Spleen (tissue), 11 donors: Measurements from ENCODE around the gene NCBP2L. TPM values are rescaled to one million over a fixed set of nuclear protein-coding genes. Genes with fewer than 3 reads are reported as not detected.

ENCODE experiments used
- DNase-seq: peaks from one replicate; pipeline ENCODE4 v3.0.0-alpha.2; 2020
- H3K27ac ChIP-seq, 8 donors: fragments of 200-600 bp; sonication (generic) in 7 of 8; 1 replicate in 4 of 8; 2 replicates in 4 of 8; pipeline versions ENCODE4 v1.5.0 to v1.8.0; 2016 to 2021; ENCODE audit warnings: inconsistent platforms in 4 of 8, mild to moderate bottlenecking in 4 of 8, moderate library complexity in 1 of 8
- H3K27me3 ChIP-seq, 7 donors: fragments of 200-600 bp; sonication (generic) in 6 of 7; replicated peaks in 1 of 7; 1 replicate in 4 of 7; 2 replicates in 3 of 7; pipeline versions ENCODE4 v1.5.0 to v1.8.0; 2016 to 2021; ENCODE audit warnings: inconsistent platforms in 3 of 7, mild to moderate bottlenecking in 1 of 7
- H3K36me3 ChIP-seq, 6 donors: fragments of 200-600 bp; sonication (generic) in 5 of 6; 1 replicate in 4 of 6; 2 replicates in 2 of 6; pipeline versions ENCODE4 v1.5.0 to v1.8.0; 2016 to 2021; ENCODE audit warnings: inconsistent platforms in 2 of 6
- H3K4me1 ChIP-seq, 6 donors: fragments of 200-600 bp; sonication (generic) in 5 of 6; 1 replicate in 3 of 6; 2 replicates in 3 of 6; pipeline versions ENCODE4 v1.5.0 to v1.8.0; 2016 to 2021; ENCODE audit warnings: inconsistent platforms in 3 of 6
- H3K4me3 ChIP-seq, 8 donors: fragments of 200-600 bp; sonication (generic) in 7 of 8; 1 replicate in 4 of 8; 2 replicates in 4 of 8; pipeline versions ENCODE4 v1.5.0 to v1.8.0; 2016 to 2021; ENCODE audit warnings: inconsistent platforms in 4 of 8, mild to moderate bottlenecking in 4 of 8, moderate library complexity in 2 of 8
- H3K9me3 ChIP-seq, 8 donors: fragments of 200-600 bp; sonication (generic) in 7 of 8; 1 replicate in 4 of 8; 2 replicates in 4 of 8; pipeline versions ENCODE4 v1.5.0 to v1.8.0; 2016 to 2021; ENCODE audit warnings: inconsistent platforms in 4 of 8
- POLR2A ChIP-seq, 3 donors: fragments of 450-650 bp; IDR thresholded peaks; one replicate each; pipeline ENCODE4 v1.5.1; 2017; ENCODE audit warnings: antibody characterized with exemption in 3 of 3, mild to moderate bottlenecking in 1 of 3
- POLR2AphosphoS5 ChIP-seq, 3 donors: sonication (generic); formaldehyde crosslinking; IDR thresholded peaks; one replicate each; pipeline ENCODE4 v1.5.1; 2017; ENCODE audit warnings: antibody characterized with exemption in 3 of 3
- WGBS, 5 donors: extraction: QIAGEN DNeasy Blood & Tissue Kit in 3 of 5; methylation state at CpG; one replicate each; pipeline versions ENCODE4 v1.1.5 to v1.1.7; 2013 to 2018; 5-methylcytosine and 5-hydroxymethylcytosine counted together
- intact Hi-C: fragments of 100-400 bp; cut with DNase I; formaldehyde crosslinking; loops from one replicate; pipeline ENCODE4 v1.15.0; 2023; ENCODE audit warnings: low total_unique reads
- polyA plus RNA-seq, 3 donors: library from polyadenylated mRNA; stranded (reverse); fragments of 200-250 nt; gene quantifications; one replicate each; pipeline ENCODE4 v1.2.1, GENCODE V29; 2013
- total RNA-seq, 7 donors: library from RNA; depleted of rRNA in 3 of 7; stranded (reverse); fragments of >200 nt in 3 of 7; fragmentation: NEBNext Ultra II Directional in 4 of 7; extraction: Animal tissue kit (Norgen Biotek cat#: 25700) in 4 of 7; gene quantifications; one replicate each; pipeline versions ENCODE4 v1.1.0 to v1.2.1, GENCODE V29; 2016 to 2021
- TF ChIP-seq, protein P1 (sequence below), 11 experiments: fragments of 200-600 bp in 7 of 11; fragments of 450-650 bp in 4 of 11; sonication (generic) in 4 of 11; IDR thresholded peaks in 8 of 11; conservative IDR thresholded peaks in 3 of 11; 1 replicate in 7 of 11; 2 replicates in 4 of 11; pipeline versions ENCODE4 v1.4.0 to v1.8.0; 2016 to 2021; ENCODE audit warnings: antibody characterized with exemption in 11 of 11, inconsistent platforms in 4 of 11, mild to moderate bottlenecking in 1 of 11
- donor health status: healthy with polysubstance abuse.
- donor health status: DM: no; HTN: no; CAD: no; lungs with moderate emphysema.
- donor health status: DM: no; HTN: no; CAD: no.
- donor health status: Bipolar disorder and iron deficiency.
- donor health status: healthy.
- donor health status: DM: no; HTN: no; CAD: no.
- donor health status: DM: yes; HTN: yes; CAD: no.

The NCBP2L gene
- total and polyA plus RNA-seq, 10 donors: 0.03 to 0.06 TPM; not detected in 8

DNA sequence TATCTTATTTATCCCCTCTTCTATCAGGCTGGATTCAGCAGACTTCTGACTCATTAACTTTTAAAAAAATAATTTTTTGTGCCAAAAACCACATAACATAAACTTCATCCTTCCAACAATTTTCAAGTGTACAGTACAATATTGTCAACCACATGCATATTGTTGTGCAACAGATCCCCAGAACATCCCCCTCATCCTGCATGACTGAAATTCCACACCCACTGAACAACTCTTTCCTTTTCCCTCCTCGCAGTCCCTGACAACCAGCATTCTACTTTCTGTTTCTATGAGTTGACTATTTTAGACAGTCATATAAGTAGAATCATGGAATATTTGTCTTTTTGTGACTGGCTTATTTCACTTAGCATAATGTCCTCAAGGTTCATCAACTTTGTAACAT is 45.9 kb downstream of the NCBP2L start:
- WGBS, 5 donors: 7 to 41% (median 12%) methylated on average over 1 of the region's 1 CpG
- peaks cover 0 to 8% (median 0%) of the 10 kb centered on the region in 6 donors for H3K4me1 ChIP-seq
- TF ChIP-seq, protein P1, sequence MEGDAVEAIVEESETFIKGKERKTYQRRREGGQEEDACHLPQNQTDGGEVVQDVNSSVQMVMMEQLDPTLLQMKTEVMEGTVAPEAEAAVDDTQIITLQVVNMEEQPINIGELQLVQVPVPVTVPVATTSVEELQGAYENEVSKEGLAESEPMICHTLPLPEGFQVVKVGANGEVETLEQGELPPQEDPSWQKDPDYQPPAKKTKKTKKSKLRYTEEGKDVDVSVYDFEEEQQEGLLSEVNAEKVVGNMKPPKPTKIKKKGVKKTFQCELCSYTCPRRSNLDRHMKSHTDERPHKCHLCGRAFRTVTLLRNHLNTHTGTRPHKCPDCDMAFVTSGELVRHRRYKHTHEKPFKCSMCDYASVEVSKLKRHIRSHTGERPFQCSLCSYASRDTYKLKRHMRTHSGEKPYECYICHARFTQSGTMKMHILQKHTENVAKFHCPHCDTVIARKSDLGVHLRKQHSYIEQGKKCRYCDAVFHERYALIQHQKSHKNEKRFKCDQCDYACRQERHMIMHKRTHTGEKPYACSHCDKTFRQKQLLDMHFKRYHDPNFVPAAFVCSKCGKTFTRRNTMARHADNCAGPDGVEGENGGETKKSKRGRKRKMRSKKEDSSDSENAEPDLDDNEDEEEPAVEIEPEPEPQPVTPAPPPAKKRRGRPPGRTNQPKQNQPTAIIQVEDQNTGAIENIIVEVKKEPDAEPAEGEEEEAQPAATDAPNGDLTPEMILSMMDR (IDR thresholded peaks at IDR 0.05 in 8 of 11, conservative IDR thresholded peaks at IDR 0.05 in 3 of 11): no peak
- no peak for TF ChIP-seq POLR2A (IDR thresholded peaks at IDR 0.05)
- no peak for TF ChIP-seq POLR2AphosphoS5 (IDR thresholded peaks at IDR 0.05)
- no peak overlapping the region for H3K4me3 ChIP-seq
- peaks cover 4 to 18% (median 12%) of the 10 kb centered on the region in 8 donors for H3K9me3 ChIP-seq
- no peak overlapping the region for H3K27ac ChIP-seq
- no peaks in the 10 kb centered on the region for H3K36me3 ChIP-seq
- peaks cover 0 to 29% (median 0%) of the 10 kb centered on the region in 7 donors for H3K27me3 ChIP-seq
- DNase-seq: no peak
- intact Hi-C loops: no loop called here

DNA sequence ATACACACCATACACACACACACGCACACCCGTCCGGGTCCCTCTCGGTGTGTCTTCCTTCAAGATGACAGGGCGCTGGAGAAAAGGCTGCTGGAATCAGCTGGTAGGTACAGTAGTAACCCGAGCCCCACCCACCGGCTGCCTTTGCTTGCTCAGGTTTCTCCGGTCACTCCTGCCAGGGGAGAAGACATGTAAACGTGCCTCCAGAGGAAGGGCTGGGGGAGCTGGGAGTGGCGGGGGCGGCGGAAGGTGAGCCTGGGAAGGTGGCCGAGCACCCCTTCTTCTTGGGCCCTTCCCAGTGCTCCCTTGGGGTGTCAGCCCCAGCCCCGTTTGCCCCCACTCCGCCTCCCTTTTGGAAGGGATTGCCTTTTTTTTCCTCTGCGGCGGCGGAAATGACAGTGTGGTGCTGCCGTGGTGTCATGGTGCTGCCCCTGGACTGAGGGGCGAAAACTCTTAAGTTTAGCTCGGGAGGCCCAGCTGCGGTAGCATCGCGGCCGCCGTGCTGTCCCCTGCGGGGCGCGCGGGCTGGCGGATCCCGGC is 48.2 kb downstream of the NCBP2L start, which contains the start of gene MID2:
Gene MID2, plus strand, starts transcription at position 169 of the 540 bp plus-strand sequence. CDS start 561 bp downstream, outside the sequence.
- H3K27ac ChIP-seq: peak within 1 kb of the TSS; percentile 66 to 87 (median 84)
- H3K4me3 ChIP-seq: peak within 1 kb of the TSS; percentile 27 to 70 (median 38)
- no peaks in the 10 kb centered on the region for H3K9me3 ChIP-seq
- peaks cover 0 to 8% (median 0%) of the 10 kb centered on the region in 6 donors for H3K4me1 ChIP-seq
- peak; percentile 80 for DNase-seq
- peaks cover 0 to 34% (median 0%) of the 10 kb centered on the region in 7 donors for H3K27me3 ChIP-seq
- peak in 2 of 3 donors; percentile 18 to 21 for TF ChIP-seq POLR2AphosphoS5 (IDR thresholded peaks at IDR 0.05)
- TF ChIP-seq, protein P1 (IDR thresholded peaks at IDR 0.05 in 8 of 11, conservative IDR thresholded peaks at IDR 0.05 in 3 of 11): no peak
- no peak for TF ChIP-seq POLR2A (IDR thresholded peaks at IDR 0.05)
- intact Hi-C loops: no loop called here
- no peaks in the 10 kb centered on the region for H3K36me3 ChIP-seq
- 1 to 52% (median 5%) methylated on average over 4 to 32 of the region's 32 CpGs for WGBS, 5 donors

DNA sequence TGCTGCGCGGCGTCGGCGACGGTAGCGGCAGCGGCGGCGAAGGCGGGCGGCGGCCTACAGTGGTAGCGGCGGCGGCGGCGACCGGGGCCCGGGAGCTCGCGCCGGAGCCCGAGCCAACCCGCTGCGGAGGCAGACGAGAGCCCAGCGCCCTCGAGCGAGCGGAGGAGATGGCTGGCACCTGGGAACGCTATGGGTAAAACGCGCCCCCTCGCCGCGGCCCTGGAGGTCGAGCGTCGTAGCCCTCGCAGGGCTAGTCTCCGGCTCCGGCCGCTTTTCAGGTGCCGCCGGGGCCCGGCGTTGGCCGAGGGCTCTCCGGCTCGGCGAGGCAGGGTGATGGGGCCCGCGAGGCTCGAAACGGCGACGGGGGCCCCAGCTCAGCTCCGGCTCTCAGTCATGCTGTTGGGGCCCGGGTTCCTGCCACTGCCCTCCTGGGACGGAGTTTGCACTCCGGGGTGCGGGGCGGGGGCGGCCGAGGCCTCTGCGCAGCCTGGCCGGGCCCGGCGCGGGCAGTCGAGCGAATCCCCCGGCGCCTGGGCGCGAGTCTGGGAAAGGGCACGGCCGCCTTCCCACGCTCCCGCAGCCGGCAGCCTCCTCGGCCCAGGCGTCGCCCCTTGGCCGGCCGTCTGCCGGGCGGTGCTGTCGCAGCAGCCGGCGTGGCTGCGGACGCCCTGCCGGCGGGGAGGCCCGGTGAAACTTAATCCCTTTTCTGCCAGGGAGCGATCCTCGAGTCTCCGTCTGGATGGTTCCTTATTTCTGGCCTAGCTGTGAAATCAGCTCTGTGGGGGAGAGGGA is 48.9 kb downstream of the NCBP2L start:
- no peaks in the 10 kb centered on the region for H3K36me3 ChIP-seq
- H3K9me3 ChIP-seq: no peaks in the 10 kb centered on the region
- WGBS, 5 donors: 0 to 57% (median 1%) methylated on average over 8 to 100 of the region's 100 CpGs
- DNase-seq: peak; percentile 79
- H3K27ac ChIP-seq: peak overlapping the region; percentile 66 to 87 (median 84)
- H3K4me3 ChIP-seq: peak overlapping the region; percentile 27 to 70 (median 38)
- intact Hi-C loops: no loop called here
- H3K27me3 ChIP-seq: peaks cover 0 to 34% (median 0%) of the 10 kb centered on the region in 7 donors
- H3K4me1 ChIP-seq: peaks cover 0 to 8% (median 0%) of the 10 kb centered on the region in 6 donors
- TF ChIP-seq POLR2AphosphoS5 (IDR thresholded peaks at IDR 0.05): peak in 1 of 3 donors; percentile 26
- no peak for TF ChIP-seq POLR2A (IDR thresholded peaks at IDR 0.05)

DNA sequence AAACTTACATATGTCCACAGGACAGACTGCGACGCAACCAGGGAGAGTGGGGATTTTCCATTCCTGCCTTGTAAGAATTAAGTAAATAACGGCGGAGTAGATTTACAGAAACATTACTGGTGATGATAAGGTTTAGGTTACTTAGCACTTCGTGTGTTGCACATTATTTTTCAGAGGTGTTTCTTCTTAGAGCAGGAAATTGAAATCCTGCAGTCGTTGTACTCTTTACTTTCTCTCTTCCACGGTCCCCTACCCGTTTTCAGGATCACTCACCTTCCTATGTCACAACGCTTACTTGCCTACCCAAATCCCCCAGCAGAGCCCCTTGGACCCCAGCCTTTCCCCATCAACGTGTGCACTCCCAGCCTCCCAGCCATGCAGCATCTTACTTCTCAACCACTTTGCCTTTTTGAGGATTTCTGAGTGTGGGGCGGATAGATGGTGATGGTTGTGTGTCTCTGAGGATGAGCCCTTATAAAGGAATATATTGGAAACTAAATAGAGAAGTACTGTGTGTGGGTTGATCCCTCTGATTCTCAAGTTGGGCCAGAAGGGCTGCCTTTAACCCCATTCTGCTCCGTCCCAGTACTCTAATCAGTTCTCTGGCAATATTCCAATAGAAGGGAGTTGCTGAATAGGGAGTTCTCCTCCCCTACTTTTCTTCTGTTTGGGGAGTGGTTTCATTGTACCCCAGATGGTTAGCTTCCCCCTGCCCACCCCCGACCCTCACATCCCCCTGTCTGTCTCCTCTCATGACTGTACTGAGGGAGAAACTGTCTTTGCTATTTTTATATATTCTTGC is 49.7 kb downstream of the NCBP2L start:
- DNase-seq: no peak
- Histone ChIP-seq H3K9me3 (no peaks in the 10 kb centered on the region), H3K4me1 (peaks cover 0 to 8% (median 0%) of the 10 kb centered on the region in 6 donors), H3K36me3 (no peaks in the 10 kb centered on the region), H3K27me3 (peaks cover 0 to 34% (median 0%) of the 10 kb centered on the region in 7 donors), H3K27ac (peak overlapping the region; percentile 66 to 87 (median 84)), H3K4me3 (peak overlapping the region in 7 of 8 donors; percentile 27 to 70 (median 39))
- 25 to 50% (median 28%) methylated on average over 13 of the region's 13 CpGs for WGBS, 5 donors
- intact Hi-C loops: no loop called here
- TF ChIP-seq, protein P1 (IDR thresholded peaks at IDR 0.05 in 8 of 11, conservative IDR thresholded peaks at IDR 0.05 in 3 of 11): no peak
- TF ChIP-seq POLR2AphosphoS5 (IDR thresholded peaks at IDR 0.05): no peak
- no peak for TF ChIP-seq POLR2A (IDR thresholded peaks at IDR 0.05)
